Hematopoietic multipotent progenitor cell treated with erythropoietin and hydrocortisone succinate and interleukin-3 and kit ligand, for 8 days (in vitro differentiated cells): ENCODE measurements around the gene MYOM3.
"Not testable (repeated sequence)": the region's sequence is repeated elsewhere in the genome, so short reads cannot be mapped to it uniquely, and the experiment has no call there.

Source experiments
- DNase-seq: peaks from one replicate; pipeline ENCODE4 v3.0.0-alpha.2; 2015

Gene MYOM3

DNA sequence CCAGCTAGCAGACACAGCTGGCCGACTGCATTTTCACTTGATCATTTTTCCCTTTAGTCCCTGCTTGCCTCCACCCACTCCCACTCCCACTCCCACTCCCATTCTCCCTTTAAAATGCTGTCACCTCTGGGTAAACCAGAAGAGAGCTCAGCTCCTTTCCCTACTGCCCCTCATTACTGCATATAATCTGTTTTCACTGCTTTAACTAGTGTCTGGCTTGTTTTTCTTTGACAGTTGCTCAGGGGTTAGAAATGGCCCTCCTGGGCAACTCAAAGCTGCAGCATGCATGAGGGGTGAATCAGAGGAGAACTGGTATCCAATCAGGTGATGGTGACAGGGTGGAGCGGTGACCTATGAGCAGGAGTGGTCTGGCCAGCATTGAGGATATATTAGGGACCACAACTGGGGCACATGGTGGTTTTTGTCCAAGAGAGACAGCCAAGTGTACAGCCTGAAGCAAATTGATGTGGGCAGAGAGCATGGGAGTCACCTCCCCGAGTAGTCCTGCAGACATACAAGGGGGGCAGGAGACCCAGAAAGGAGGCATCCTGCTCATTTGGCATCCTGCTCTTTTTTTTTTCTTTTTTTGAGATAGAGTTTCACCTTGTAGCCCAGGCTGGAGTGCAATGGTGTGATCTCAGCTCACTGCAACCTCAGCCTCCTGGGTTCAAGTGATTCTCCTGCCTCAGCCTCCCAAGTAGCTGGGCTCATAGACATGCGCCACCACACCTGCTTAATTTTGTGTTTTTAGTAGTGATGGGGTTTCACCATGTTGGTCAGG is 89.2 kb downstream of the MYOM3 start:
- DNase-seq: no peak

DNA sequence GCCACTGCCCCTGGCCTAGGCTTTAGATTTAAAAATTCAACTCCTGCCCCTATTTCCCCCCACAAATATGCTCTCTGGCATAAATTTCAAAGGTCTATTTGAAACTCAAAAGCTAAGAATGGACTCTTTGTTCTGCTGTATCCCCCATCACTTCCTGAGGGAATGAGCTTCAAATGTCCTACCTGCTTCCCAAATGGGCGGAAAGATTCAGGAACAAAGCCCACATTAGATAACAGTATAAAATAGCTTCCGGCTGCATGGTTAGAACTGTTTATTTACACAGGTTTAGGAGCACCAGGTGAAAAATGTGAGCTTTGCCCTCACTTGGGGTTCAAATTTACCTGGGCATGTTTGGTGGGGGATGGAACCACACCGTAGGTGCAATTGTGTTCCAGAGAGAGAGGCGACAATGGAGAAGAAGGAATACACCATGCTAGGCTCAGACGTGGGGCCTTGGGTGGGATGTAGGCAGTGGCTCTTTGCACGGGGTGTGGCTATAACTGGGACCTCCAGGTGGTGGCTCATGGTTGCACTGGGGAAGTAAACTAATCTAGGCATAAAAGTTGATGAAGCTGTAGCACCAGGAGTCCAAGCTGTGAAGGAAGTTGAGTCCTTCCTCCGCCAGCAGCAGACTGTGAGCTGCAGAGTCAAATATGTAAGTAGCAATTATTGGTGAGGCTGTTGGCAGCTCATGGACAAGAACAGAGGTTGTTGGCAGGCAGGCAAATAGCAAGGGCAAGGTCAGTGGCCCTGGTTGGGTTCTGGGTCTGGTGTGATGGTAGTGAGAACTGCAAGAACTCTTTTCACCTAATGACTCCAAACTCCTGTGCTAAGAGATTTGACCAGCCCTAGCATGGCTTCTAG is 90.3 kb downstream of the MYOM3 start:
- no peak for DNase-seq

- DNase-seq: no peak
Observed at GRCh38 chr1:24020470-24020869, 91.5 kb downstream of the MYOM3 start.

DNA sequence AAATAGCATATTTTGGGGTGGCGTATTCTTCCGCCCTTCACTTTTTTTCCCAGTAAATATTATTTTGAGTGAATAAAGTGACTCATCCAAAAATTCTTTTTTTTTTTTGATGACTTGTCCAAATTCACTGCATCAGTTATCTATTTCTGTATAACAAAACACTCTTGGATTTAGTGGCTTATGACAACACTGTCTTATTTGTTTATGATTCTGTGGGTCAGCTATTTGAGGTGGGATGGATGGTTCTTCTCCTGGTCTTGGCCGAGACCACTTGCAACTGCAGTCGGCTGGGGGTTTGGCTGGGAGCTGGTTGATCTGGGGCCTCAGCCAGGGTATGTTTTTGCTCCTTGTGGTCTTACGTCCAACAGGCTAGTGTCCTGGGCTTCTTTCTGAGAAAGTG is 91.9 kb downstream of the MYOM3 start:
- no peak for DNase-seq

DNA sequence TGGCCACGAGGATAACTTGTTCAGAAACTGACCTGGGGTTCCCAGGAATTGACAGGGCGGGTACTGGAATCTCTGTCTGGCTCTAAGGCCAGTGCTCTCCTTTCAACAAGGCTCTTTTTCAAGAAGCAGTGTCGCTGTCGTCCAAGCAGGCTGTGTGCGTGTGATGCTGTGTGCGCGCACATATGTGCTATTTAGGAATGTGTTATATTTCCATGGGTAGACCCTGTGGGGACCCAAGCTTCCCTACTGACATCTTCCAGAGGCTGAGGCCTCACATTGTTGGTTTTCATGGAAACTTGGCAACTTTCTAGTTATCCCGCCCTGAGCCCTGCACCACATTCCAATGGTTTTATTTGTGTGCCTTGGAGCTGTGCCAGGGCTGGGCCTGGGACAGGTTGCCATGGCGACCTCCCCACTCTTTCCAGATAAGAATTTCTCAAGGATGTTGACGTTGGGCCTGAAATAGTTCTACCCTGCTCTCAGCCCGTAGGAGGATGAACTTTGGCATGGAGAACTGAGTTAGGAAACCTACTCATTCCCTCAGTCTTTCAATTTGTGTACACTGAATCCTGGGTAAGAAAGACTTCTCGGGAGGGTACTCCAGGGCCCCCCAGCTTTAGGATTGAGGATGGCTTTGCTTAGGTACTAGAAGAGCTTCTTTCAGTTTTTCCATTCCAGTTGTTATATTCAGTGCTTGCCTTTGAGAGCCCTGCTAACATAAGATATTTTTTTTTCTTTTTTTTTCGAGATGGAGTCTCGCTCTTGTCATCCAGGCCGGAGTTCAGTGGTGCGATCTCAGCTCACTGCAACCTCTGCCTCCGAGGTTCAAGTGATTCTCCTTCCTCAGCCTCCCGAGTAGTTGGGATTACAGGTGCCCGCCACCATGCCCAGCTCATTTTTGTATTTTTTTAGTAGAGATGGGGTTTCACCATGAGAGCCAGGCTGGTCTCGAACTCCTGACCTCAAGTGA is 93.0 kb downstream of the MYOM3 start:
- DNase-seq: no peak

DNA sequence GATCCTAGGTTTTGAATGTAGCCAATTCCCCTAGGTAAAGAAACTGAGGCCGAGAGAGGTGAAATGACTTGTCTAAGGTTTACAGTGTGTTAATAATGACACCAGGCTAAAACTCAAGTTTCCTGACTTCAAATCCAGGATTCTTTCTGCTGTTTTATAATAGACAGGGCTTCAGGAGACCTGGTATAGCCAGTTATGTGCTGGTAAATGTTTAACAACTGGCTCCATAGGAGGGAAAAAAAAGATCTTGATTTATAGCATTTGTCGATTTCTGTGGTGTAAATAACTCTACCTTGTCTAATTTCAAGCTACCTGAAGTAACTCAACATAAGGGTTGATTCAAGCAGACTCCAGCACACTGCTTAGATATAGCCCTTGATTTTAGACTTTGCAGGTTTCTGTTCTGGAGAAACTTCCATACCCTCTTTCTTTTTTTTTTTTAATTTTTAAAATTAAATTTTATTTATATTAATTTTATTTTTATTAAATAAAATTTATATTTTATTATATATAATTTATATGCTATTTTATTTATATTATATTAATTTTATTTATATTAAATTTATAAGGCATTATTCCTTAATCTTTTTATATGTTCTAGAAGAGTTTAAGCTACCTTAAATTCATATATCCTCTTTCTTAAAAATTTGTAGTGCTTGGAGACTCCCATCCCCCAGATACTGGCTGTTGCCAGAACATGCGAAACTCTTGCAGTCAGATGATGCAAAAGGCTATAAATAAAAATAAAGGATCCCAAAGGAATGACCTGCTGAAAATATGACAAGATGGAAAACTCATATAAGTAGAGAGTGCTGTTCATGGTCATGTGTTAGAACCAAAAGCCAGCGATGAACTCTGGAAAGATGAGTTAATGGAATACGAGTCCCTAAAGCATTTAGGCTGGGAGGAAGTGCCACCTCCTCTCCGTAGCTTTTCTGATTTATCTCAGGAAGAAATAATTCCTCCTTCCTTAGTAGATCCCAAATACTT is 96.4 kb downstream of the MYOM3 start:
- no peak for DNase-seq

DNA sequence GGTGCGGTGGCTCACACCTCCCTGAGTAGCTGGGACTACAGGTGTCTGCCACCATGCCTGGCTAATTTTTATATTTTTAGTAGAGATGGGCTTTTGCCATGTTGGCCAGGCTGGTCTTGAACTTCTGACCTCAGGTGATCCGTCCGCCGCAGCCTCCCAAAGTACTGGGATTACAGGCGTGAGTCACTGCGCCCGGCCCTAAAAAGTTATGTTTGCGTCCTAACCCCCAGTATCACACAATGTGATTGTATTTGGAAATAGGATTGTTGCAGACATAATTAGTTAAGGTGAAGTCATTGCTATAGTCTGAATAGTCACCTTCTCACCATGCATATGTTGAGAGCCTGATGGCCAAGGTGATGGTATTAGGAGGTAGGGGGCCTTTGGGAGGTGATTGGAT is 99.1 kb downstream of the MYOM3 start:
- not testable (repeated sequence) for DNase-seq

GRCh38 chr1:24010650-24011049 is 101.3 kb downstream of the MYOM3 start:
- DNase-seq: no peak

- no peak for DNase-seq
Observed at GRCh38 chr1:24009406-24009805, 102.5 kb downstream of the MYOM3 start.

- not testable (repeated sequence) for DNase-seq
Observed at GRCh38 chr1:24008574-24009184, 103.3 kb downstream of the MYOM3 start.

DNA sequence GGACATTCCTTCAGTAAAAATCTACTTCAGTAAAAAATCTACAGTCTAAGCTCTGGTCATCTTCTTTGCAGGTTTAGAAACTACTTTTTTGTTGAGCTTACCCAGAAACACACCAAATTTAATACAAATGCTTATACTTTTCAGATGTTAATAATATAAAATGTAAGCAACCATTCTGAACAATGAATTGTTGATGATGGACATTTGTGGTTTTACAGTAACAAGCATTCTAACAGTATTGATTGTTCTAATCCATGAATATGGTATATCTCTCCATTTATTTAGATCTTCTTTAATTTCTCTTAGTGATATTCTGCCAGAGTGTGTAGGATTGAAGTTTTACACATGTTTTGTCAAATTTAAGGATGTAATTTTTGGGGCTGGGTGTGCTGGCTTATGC is 104.9 kb downstream of the MYOM3 start:
- DNase-seq: no peak
